ENCODE measurements around the gene CD3G. TPM values are rescaled to one million over a fixed set of nuclear protein-coding genes. Genes with fewer than 3 reads are reported as not detected.
A peak's percentile ranks its signal among the peaks of the same experiment; 100 is the strongest.
"Not testable (repeated sequence)": the region's sequence is repeated elsewhere in the genome, so short reads cannot be mapped to it uniquely, and the experiment has no call there.

CD3G gene
- total RNA-seq, 6 donors from 2014 or later: 1.00 to 5.5 (median 1.9) TPM; not detected in 1

DNA sequence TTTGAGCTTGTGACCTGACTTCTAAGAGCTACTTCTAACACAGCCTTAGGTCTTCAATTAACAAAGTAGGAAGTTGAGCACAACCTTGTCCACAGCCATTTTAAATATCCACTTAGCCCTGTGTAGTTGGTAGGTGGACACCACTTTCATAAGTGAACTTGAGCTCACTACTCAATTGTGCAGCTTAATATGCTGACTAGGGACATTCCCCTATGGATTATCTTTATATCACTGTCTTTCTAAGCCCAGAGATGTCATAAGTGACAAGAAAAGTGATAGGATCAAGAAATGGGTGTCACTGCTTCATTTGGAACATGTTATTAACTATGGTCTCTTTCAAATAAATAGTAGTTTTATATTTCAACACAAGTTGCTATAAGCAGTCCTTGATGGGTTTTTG, 53.3 kb downstream of the CD3G start:
- ATAC-seq (ENCODE audit: low FRiP score in 2 of 2) (no peak), DNase-seq (no peak)
- Histone ChIP-seq H3K9me3 (no peaks in the 10 kb centered on the region), H3K27ac (no peak overlapping the region), H3K4me1 (peaks cover 2 to 8% (median 6%) of the 10 kb centered on the region in 4 donors), H3K4me3 (no peak overlapping the region), H3K36me3 (peaks cover 22 to 51% (median 31%) of the 10 kb centered on the region in 4 donors), H3K27me3 (no peaks in the 10 kb centered on the region)
- TF ChIP-seq POLR2A (IDR thresholded peaks at IDR 0.05) (no peak), CTCF (IDR thresholded peaks at IDR 0.05) (no peak)

DNA sequence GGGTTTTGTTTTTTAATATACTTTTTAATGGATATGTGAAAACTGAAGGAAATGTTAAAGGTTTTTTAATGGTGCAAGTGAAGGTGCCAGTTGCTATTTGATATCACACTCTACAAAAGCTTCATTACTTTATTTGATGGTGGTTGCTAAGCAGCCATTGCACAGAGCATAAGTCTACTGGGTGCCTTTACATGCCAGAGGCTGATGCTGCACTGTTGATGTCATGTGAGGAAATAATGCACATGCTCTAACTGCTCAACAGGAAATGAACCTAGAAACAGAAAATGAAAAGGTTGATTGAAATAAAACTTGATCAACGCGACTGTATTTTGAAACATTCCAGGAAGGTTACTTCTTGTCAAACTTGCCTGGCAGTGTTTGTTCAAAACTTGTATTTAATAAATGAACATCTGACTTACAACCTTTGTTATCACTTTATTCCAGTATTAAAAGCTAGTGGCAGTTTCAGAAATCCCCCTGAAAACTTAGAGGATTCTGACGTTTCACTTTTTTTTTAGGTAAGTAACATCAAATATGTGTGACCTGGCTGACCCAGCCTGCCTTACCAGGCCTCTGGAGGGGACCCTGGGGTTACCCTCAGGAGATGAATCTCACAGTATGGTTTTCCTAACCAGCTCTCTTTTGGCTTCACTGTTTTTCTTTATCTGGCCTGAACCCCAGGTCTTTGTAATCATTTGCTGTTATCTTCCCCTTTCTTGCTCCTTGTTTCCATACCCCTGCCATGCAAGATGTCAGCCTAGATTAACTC, 54.8 kb downstream of the CD3G start:
- peaks cover 6 to 35% (median 16%) of the 10 kb centered on the region in 4 donors for H3K36me3 ChIP-seq
- DNase-seq (no peak), ATAC-seq (ENCODE audit: low FRiP score in 2 of 2) (no peak)
- peak overlapping the region in 1 of 4 donors; percentile 36 for H3K27ac ChIP-seq
- 41 to 58% methylated on average over 3 of the region's 3 CpGs for WGBS, 2 donors
- peaks cover 17 to 23% (median 21%) of the 10 kb centered on the region in 4 donors for H3K4me1 ChIP-seq
- no peaks in the 10 kb centered on the region for H3K27me3 ChIP-seq
- no peak overlapping the region for H3K4me3 ChIP-seq
- no peaks in the 10 kb centered on the region for H3K9me3 ChIP-seq
- TF ChIP-seq CTCF (IDR thresholded peaks at IDR 0.05): no peak
- TF ChIP-seq EP300 (IDR thresholded peaks at IDR 0.05): no peak
- TF ChIP-seq POLR2A (IDR thresholded peaks at IDR 0.05): no peak
- no peak for TF ChIP-seq POLR2AphosphoS5 (IDR thresholded peaks at IDR 0.05)

DNA sequence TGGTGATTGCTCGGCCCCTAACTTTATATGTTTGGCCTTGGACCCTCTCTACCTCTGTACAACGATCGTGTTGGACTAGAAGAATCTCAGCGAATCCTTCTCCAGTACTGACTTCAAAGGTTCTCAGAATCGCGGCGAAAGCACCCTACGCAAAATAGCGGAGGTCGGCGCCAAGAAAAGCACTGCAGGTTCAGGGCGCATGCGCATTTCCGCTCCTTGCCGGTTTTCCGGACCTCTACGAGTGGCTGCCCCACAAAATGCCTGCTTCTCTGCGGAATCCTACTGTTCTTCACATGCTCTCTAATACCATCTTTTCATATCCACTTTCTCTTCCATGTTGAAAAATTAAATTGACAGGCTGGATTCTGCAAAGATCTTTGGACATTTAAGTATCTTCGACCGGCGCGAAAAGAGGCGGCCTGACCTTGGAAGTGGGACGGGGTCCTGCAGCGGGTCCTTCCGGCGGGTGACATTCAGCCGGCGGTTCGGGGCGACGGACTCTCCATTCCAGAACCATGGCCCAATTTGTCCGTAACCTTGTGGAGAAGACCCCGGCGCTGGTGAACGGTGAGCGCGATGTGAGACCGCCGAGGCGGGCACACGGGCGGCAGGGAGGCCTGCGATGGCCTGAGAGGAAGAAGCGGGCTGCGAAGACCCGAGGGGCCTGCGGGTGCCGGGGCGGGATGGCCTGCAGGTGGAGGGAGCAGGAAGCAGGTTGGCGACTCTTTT, 57.2 kb downstream of the CD3G start, which contains the start of gene ATP5MG:
TSS of gene ATP5MG (plus strand) at position 456 of the 729 bp plus-strand sequence. CDS start at position 516, 60 bp downstream.
- TF ChIP-seq EP300 (IDR thresholded peaks at IDR 0.05): no peak
- TF ChIP-seq POLR2AphosphoS5 (IDR thresholded peaks at IDR 0.05): peak; percentile 29 to 55
- TF ChIP-seq POLR2A (IDR thresholded peaks at IDR 0.05): peak in 3 of 4 donors; percentile 49 to 71 (median 52)
- peak in 2 of 6 experiments; percentile 17 to 22 for TF ChIP-seq CTCF (IDR thresholded peaks at IDR 0.05)
- H3K4me1 ChIP-seq: peaks cover 20 to 35% (median 29%) of the 10 kb centered on the region in 4 donors
- peak; percentile 85 to 88 for DNase-seq
- no peaks in the 10 kb centered on the region for H3K27me3 ChIP-seq
- peaks cover 0 to 30% (median 2%) of the 10 kb centered on the region in 4 donors for H3K36me3 ChIP-seq
- peak within 1 kb of the TSS; percentile 83 to 90 (median 87) for H3K27ac ChIP-seq
- no peaks in the 10 kb centered on the region for H3K9me3 ChIP-seq
- peak within 1 kb of the TSS; percentile 70 to 93 (median 86) for H3K4me3 ChIP-seq
- WGBS, 2 donors: 0 to 1% methylated on average over 23 to 49 of the region's 51 CpGs
- ATAC-seq (ENCODE audit: low FRiP score in 2 of 2): peak; percentile 89 to 95

- TF ChIP-seq EP300 (IDR thresholded peaks at IDR 0.05) (no peak), CTCF (IDR thresholded peaks at IDR 0.05) (no peak), POLR2A (IDR thresholded peaks at IDR 0.05) (no peak), POLR2AphosphoS5 (IDR thresholded peaks at IDR 0.05) (peak in 1 of 2 donors; percentile 28)
- Histone ChIP-seq H3K27me3 (no peaks in the 10 kb centered on the region), H3K9me3 (no peaks in the 10 kb centered on the region), H3K4me3 (peak overlapping the region; percentile 70 to 93 (median 86)), H3K4me1 (peaks cover 20 to 35% (median 29%) of the 10 kb centered on the region in 4 donors), H3K36me3 (peaks cover 0 to 30% (median 8%) of the 10 kb centered on the region in 4 donors), H3K27ac (peak overlapping the region; percentile 83 to 90 (median 87))
- ATAC-seq (ENCODE audit: low FRiP score in 2 of 2): peak; percentile 42 to 71
- DNase-seq: no peak
- WGBS, 2 donors: 1% methylated on average over 21 to 22 of the region's 22 CpGs
These were observed 57.9 kb downstream of the CD3G start for GRCh38 chr11:118401880-118402590.

- 75 to 77% methylated on average over 7 of the region's 7 CpGs for WGBS, 2 donors
- peaks cover 0 to 31% (median 13%) of the 10 kb centered on the region in 4 donors for H3K36me3 ChIP-seq
- peaks cover 20 to 35% (median 29%) of the 10 kb centered on the region in 4 donors for H3K4me1 ChIP-seq
- DNase-seq; H3K9me3 ChIP-seq; ATAC-seq (ENCODE audit: low FRiP score in 2 of 2); H3K27me3 ChIP-seq: not testable (repeated sequence)
- H3K4me3 ChIP-seq: peak overlapping the region; percentile 70 to 93 (median 86)
- peak overlapping the region; percentile 6 to 90 (median 68) for H3K27ac ChIP-seq
These were observed 58.5 kb downstream of the CD3G start for GRCh38 chr11:118402594-118402993.

All from upper lobe of left lung (tissue), 6 donors.